Thoracic aorta (tissue), 2 donors: ENCODE data around the gene NPB. TPM values are rescaled to one million over a fixed set of nuclear protein-coding genes. Genes with fewer than 3 reads are reported as not detected.

ENCODE experiments used
- ATAC-seq: fragments of 150-250 bp; one replicate; pipeline ENCODE4 v1.8.0; 2017; ENCODE audit warnings: low read depth; ENCODE audit not compliant: insufficient number of reproducible peaks, low FRiP score
- DNase-seq: peaks from one replicate; pipeline ENCODE4 v3.0.0-alpha.2; 2020; ENCODE audit warnings: low spot score
- H3K27ac ChIP-seq, 2 donors: fragments of 200-600 bp; sonication (generic); 1 replicate in 1 of 2; 2 replicates in 1 of 2; pipeline ENCODE4 v1.5.1; 2016; ENCODE audit warnings: mild to moderate bottlenecking in 2 of 2, moderate library complexity in 2 of 2
- H3K27me3 ChIP-seq: fragments of 200-600 bp; sonication (generic); replicated peaks from 2 replicates; pipeline ENCODE4 v1.6.0; 2016; ENCODE audit warnings: mild to moderate bottlenecking; ENCODE audit not compliant: insufficient read depth
- H3K36me3 ChIP-seq: fragments of 200-600 bp; sonication (generic); one replicate; pipeline ENCODE4 v1.5.1; 2016
- H3K4me1 ChIP-seq, 2 donors: fragments of 200-600 bp; sonication (generic); 1 replicate in 1 of 2; 2 replicates in 1 of 2; pipeline versions ENCODE4 v1.5.1 to v1.6.0; 2016; ENCODE audit warnings: low read depth in 2 of 2, mild to moderate bottlenecking in 1 of 2; ENCODE audit not compliant: control insufficient read depth in 1 of 2
- H3K4me3 ChIP-seq: fragments of 200-600 bp; sonication (generic); 2 replicates; pipeline ENCODE4 v1.5.1; 2016; ENCODE audit warnings: mild to moderate bottlenecking
- H3K9me3 ChIP-seq: fragments of 200-600 bp; sonication (generic); 2 replicates; pipeline ENCODE4 v1.5.1; 2016
- CTCF ChIP-seq: fragments of 200-600 bp; sonication (generic); IDR thresholded peaks from one replicate; pipeline ENCODE4 v1.5.1; 2019; ENCODE audit warnings: antibody characterized with exemption
- total RNA-seq, 2 donors: library from RNA; depleted of rRNA; stranded (reverse); fragments of >200 nt; gene quantifications; one replicate each; pipeline versions ENCODE4 v1.1.0 to v1.2.3, GENCODE V29; 2016

NPB gene
- total RNA-seq, 2 donors from 2014 or later: 0.35 to 2.6 TPM

GRCh38 chr17:81929253-81930141 is 27.5 kb downstream of the NPB start:
- Histone ChIP-seq H3K36me3 (no peaks in the 10 kb centered on the region), H3K9me3 (no peaks in the 10 kb centered on the region), H3K27ac (no peak overlapping the region), H3K4me1 (peaks cover 19 to 27% of the 10 kb centered on the region in 2 donors), H3K4me3 (no peak overlapping the region), H3K27me3 (no peaks in the 10 kb centered on the region)
- DNase-seq (no peak), ATAC-seq (no peak)
- no peak for TF ChIP-seq CTCF

GRCh38 chr17:81930142-81931125 is 28.4 kb downstream of the NPB start:
- Histone ChIP-seq H3K27ac (no peak overlapping the region), H3K27me3 (no peaks in the 10 kb centered on the region), H3K36me3 (no peaks in the 10 kb centered on the region), H3K4me1 (peaks cover 10 to 18% of the 10 kb centered on the region in 2 donors), H3K9me3 (no peaks in the 10 kb centered on the region), H3K4me3 (no peak overlapping the region)
- DNase-seq (no peak), ATAC-seq (no peak)
- TF ChIP-seq CTCF: no peak

- TF ChIP-seq CTCF: no peak
- ATAC-seq: no peak
- no peak overlapping the region for H3K4me3 ChIP-seq
- H3K27ac ChIP-seq: no peak overlapping the region
- no peaks in the 10 kb centered on the region for H3K9me3 ChIP-seq
- H3K36me3 ChIP-seq: no peaks in the 10 kb centered on the region
- peaks cover 7 to 10% of the 10 kb centered on the region in 2 donors for H3K4me1 ChIP-seq
- H3K27me3 ChIP-seq: no peaks in the 10 kb centered on the region
- DNase-seq: no peak
These were observed 29.1 kb downstream of the NPB start for GRCh38 chr17:81931189-81931556.

GRCh38 chr17:81931557-81932332 is 29.7 kb downstream of the NPB start:
- no peak overlapping the region for H3K27ac ChIP-seq
- H3K36me3 ChIP-seq: no peaks in the 10 kb centered on the region
- peaks cover 8 to 13% of the 10 kb centered on the region in 2 donors for H3K4me1 ChIP-seq
- H3K9me3 ChIP-seq: no peaks in the 10 kb centered on the region
- H3K27me3 ChIP-seq: no peaks in the 10 kb centered on the region
- no peak for ATAC-seq
- no peak for TF ChIP-seq CTCF
- DNase-seq: no peak
- no peak overlapping the region for H3K4me3 ChIP-seq
